GM12878 (cell line): ENCODE data around the gene CDCA3. TPM values are rescaled to one million over a fixed set of nuclear protein-coding genes. Genes with fewer than 3 reads are reported as not detected.
A peak's percentile ranks its signal among the peaks of the same experiment; 100 is the strongest.

Experiments
- ATAC-seq: fragments of 200-7000 bp; cut with Tn5 transposase; 3 replicates; pipeline ENCODE4 v1.9.1; 2020; ENCODE audit warnings: mild to moderate bottlenecking, moderate library complexity
- BruUV-seq: library from RNA; stranded (reverse); fragments of 400-500 nt; replicated peaks from 2 replicates; lab custom pipeline; 2021; lab: Mats Ljungman, UMichigan
- CTCF ChIA-PET: fragments of 300-600 bp; sonication (Branson Sonifier 250); formaldehyde crosslinking; extraction: SDS; loops from one replicate; lab custom pipeline; 2021; ENCODE audit warnings: inconsistent platforms; lab: Yijun Ruan, JAX
- POLR2A ChIA-PET: fragments of 350-600 bp; formaldehyde crosslinking; extraction: SDS; loops from one replicate; lab custom pipeline; 2021; ENCODE audit warnings: inconsistent platforms; lab: Charles Lee
- RAD21 ChIA-PET: fragments of 300-600 bp; sonication (Branson Sonifier 250); formaldehyde crosslinking; loops from one replicate; lab custom pipeline; 2023; ENCODE audit warnings: antibody characterized with exemption; ENCODE audit not compliant: unreplicated experiment; lab: Charles Lee
- SMC1A ChIA-PET: fragments of 300-600 bp; sonication (Branson Sonifier 250); formaldehyde crosslinking; loops from one replicate; lab custom pipeline; 2023; ENCODE audit not compliant: unreplicated experiment, uncharacterized antibody; lab: Charles Lee
- DNase-seq: peaks from one replicate; pipeline ENCODE4 v3.0.0-alpha.2; 2011; ENCODE audit warnings: low read depth, low spot score
- FAIRE-seq: peaks from 3 replicates; lab custom pipeline; 2011; peaks lifted over from hg19 to GRCh38; lab: Jason Lieb, UNC
- H2AFZ ChIP-seq: 2 replicates; pipeline ENCODE4 v1.6.0; 2011; ENCODE audit warnings: low read depth, low read length, control low read depth; ENCODE audit not compliant: control insufficient read depth
- H3K27ac ChIP-seq: 2 replicates; pipeline ENCODE4 v1.5.1; 2011; ENCODE audit warnings: control low read depth; ENCODE audit not compliant: control insufficient read depth, insufficient read depth
- H3K27me3 ChIP-seq, 2 experiments: replicated peaks in 1 of 2; 2 replicates each; pipeline versions ENCODE4 v1.6.0 to v1.6.1; 2011; ENCODE audit warnings: low read length in 1 of 2; ENCODE audit not compliant: control insufficient read depth in 2 of 2, insufficient read depth in 2 of 2
- H3K36me3 ChIP-seq, 2 experiments: 2 replicates each; pipeline ENCODE4 v1.5.1; 2011; ENCODE audit warnings: low read length in 1 of 2; ENCODE audit not compliant: control insufficient read depth in 2 of 2, insufficient read depth in 2 of 2
- H3K4me1 ChIP-seq: 2 replicates; pipeline ENCODE4 v1.6.1; 2011; ENCODE audit warnings: mild to moderate bottlenecking, low read length, moderate library complexity, mixed read lengths; ENCODE audit not compliant: control insufficient read depth, insufficient read depth
- H3K4me2 ChIP-seq: 2 replicates; pipeline ENCODE4 v1.6.0; 2011; ENCODE audit warnings: control low read depth; ENCODE audit not compliant: control insufficient read depth, insufficient read depth
- H3K4me3 ChIP-seq: fragments of 200-600 bp; sonication (generic); 2 replicates; pipeline ENCODE4 v1.5.1; 2016
- H3K79me2 ChIP-seq: 2 replicates; pipeline ENCODE4 v1.6.0; 2011; ENCODE audit warnings: low read length; ENCODE audit not compliant: control insufficient read depth, insufficient read depth
- H3K9ac ChIP-seq: 2 replicates; pipeline ENCODE4 v1.8.0; 2011; ENCODE audit warnings: low read length, control low read depth, mixed read lengths; ENCODE audit not compliant: control insufficient read depth, insufficient read depth
- H3K9me3 ChIP-seq: replicated peaks from 3 replicates; pipeline ENCODE4 v1.5.1; 2011; ENCODE audit warnings: mild to moderate bottlenecking, low read length; ENCODE audit not compliant: control insufficient read depth, insufficient read depth
- H4K20me1 ChIP-seq: 2 replicates; pipeline ENCODE4 v1.6.0; 2011; ENCODE audit not compliant: control insufficient read depth, insufficient read depth
- TARDBP ChIP-seq: IDR thresholded peaks from 2 replicates; pipeline ENCODE4 v1.6.1; 2016; ENCODE audit warnings: borderline replicate concordance
- ZBTB4 ChIP-seq: fragments of 450-650 bp; formaldehyde crosslinking; IDR thresholded peaks from 2 replicates; pipeline ENCODE4 v1.4.0; 2022; ENCODE audit warnings: mild to moderate bottlenecking, moderate library complexity
- WGBS: methylation state at CpG from one replicate; pipeline ENCODE4 v1.1.6; 2016; ENCODE audit warnings: low lambda C conversion rate; ENCODE audit not compliant: insufficient replicate concordance, insufficient coverage; ENCODE audit errors: missing lambda C conversion rate; 5-methylcytosine and 5-hydroxymethylcytosine counted together
- in situ Hi-C: fragments of 300-500 bp; cut with MboI; formaldehyde crosslinking; loops from 9 replicates; pipeline ENCODE4 v1.14.3; 2018; ENCODE audit warnings: mixed read lengths
- intact Hi-C: fragments of 100-400 bp; cut with micrococcal nuclease; formaldehyde crosslinking; loops from one replicate; pipeline ENCODE4 v1.14.2; 2022; ENCODE audit not compliant: unreplicated experiment
- polyA plus RNA-seq, 11 experiments: library from polyadenylated mRNA; depleted of rRNA in 4 of 11; unstranded in 6 of 11; stranded (reverse) in 5 of 11; fragments of >200 nt; fragmentation: Nextera tagmentation in 4 of 11; fragmentation: Illumina TruSeq in 1 of 11; extraction: Ambion mirVana in 4 of 11; extraction: Trizol in 1 of 11; gene quantifications; 1 replicate in 1 of 11; 2 replicates in 10 of 11; pipeline versions ENCODE4 v1.2.1 to v1.2.3, GENCODE V29; 2011 to 2016; ENCODE audit warnings: inconsistent platforms in 2 of 11, missing spikeins in 2 of 11, low read depth in 1 of 11
- total RNA-seq, 4 experiments: library from RNA; depleted of rRNA in 3 of 4; stranded (reverse); fragments of >200 nt in 3 of 4; fragmentation: Illumina TruSeq in 1 of 4; extraction: Trizol in 1 of 4; gene quantifications; 2 replicates each; pipeline versions ENCODE4 v1.2.1 to v1.2.3, GENCODE V29; 2013 to 2021

Gene CDCA3
- total and polyA plus RNA-seq, 10 of the 15 experiments (the other 5 are each of a cell fraction or from before 2014, with no cell fraction given) = 34.5 to 148 (median 97.4) TPM

GRCh38 chr12:6810758-6811157 is 40.3 kb downstream of the CDCA3 start:
- H4K20me1 ChIP-seq = no peaks in the 10 kb centered on the region
- TF ChIP-seq ZBTB4 (CRISPR knock-in tag) (no peak), TARDBP (no peak)
- no TSS peak for BruUV-seq
- WGBS = 41% methylated on average over 1 of the region's 1 CpG
- POLR2A ChIA-PET = interaction anchor here (0.8 to 1.0 kb wide), 3 partner anchors 19 to 121 kb away, joined by 3 to 6 read pairs (median 3); partner anchors contain the start of genes MLF2 and ZNF384
- SMC1A ChIA-PET = interaction anchor here (0.6 to 2.1 kb wide), 8 partner anchors 10 to 87 kb away, joined by 3 to 12 read pairs (median 4); partner anchors contain the start of genes CD4 and MLF2
- intact Hi-C loops = no loop called here
- H3K4me3 ChIP-seq = no peak overlapping the region
- H3K9ac ChIP-seq = no peak overlapping the region
- H2AFZ ChIP-seq = peak overlapping the region; percentile 25
- DNase-seq (no peak), FAIRE-seq (no peak), ATAC-seq (no peak)
- 0 out of 2 replicates have a peak, but pooled peaks cover 4% of the 10 kb centered on the region for H3K4me1 ChIP-seq
- H3K79me2 ChIP-seq = no peaks in the 10 kb centered on the region
- CTCF ChIA-PET = interaction anchor here (0.6 to 1.5 kb wide), 7 partner anchors 14 to 110 kb away, joined by 3 to 5 read pairs (median 3); partner anchors contain the start of gene MLF2
- in situ Hi-C loops = no loop called here
- H3K9me3 ChIP-seq = no peaks in the 10 kb centered on the region
- no peak overlapping the region for H3K4me2 ChIP-seq
- H3K27ac ChIP-seq = no peak overlapping the region
- H3K36me3 ChIP-seq = no peaks in the 10 kb centered on the region
- H3K27me3 ChIP-seq = peaks cover 0 to 2% of the 10 kb centered on the region in 2 experiments; a peak in 3 of 4 replicates
- RAD21 ChIA-PET = interaction anchor here (1.7 kb wide), 1 partner anchor 44 kb away, joined by 4 read pairs; the partner anchor contains the start of gene PTMS
